Astrocyte of the cerebellum (primary cell): ENCODE measurements around the gene UPF3A.
A peak's percentile ranks its signal among the peaks of the same experiment; 100 is the strongest.

Experiments used
- DNase-seq: peaks from one replicate; pipeline ENCODE4 v3.0.0-alpha.2; 2011; ENCODE audit warnings: low read depth
- H3K4me3 ChIP-seq: 2 replicates; pipeline ENCODE4 v1.5.1; 2011; ENCODE audit warnings: mild to moderate bottlenecking, low read depth, low read length, moderate library complexity
- CTCF ChIP-seq: IDR thresholded peaks from 2 replicates; pipeline ENCODE4 v1.5.1; 2012; ENCODE audit warnings: low read length, low read depth, moderate library complexity, mild to moderate bottlenecking; ENCODE audit errors: missing control alignments
- in situ Hi-C: cut with HindIII; loops from 2 replicates; pipeline ENCODE4 v1.10.0; 2017; ENCODE audit warnings: low sequenced_read_pairs

The UPF3A gene

GRCh38 chr13:114311387-114311786, 30.0 kb downstream of the UPF3A start:
- no peak for TF ChIP-seq CTCF
- DNase-seq = no peak
- in situ Hi-C loops = no loop called here
- H3K4me3 ChIP-seq = no peak overlapping the region

GRCh38 chr13:114311908-114312307, 30.5 kb downstream of the UPF3A start:
- H3K4me3 ChIP-seq = no peak overlapping the region
- no peak for DNase-seq
- in situ Hi-C loops = no loop called here
- TF ChIP-seq CTCF = no peak

- TF ChIP-seq CTCF = no peak
- H3K4me3 ChIP-seq = peak overlapping the region; percentile 65
- DNase-seq = no peak
- in situ Hi-C loops = no loop called here
These were observed 31.9 kb downstream of the UPF3A start for GRCh38 chr13:114313061-114313860.

- peak; percentile 86 for DNase-seq
- TF ChIP-seq CTCF = no peak
- peak within 1 kb of the TSS; percentile 65 for H3K4me3 ChIP-seq
- in situ Hi-C loops = no loop called here
These were observed 32.9 kb downstream of the UPF3A start, which contains the start of gene CHAMP1 for GRCh38 chr13:114314074-114314912. Gene CHAMP1, plus strand, starts transcription at chr13:114314503. Its CDS starts 9,340 bp downstream, at chr13:114323843.

GRCh38 chr13:114315074-114315785, 33.8 kb downstream of the UPF3A start:
- DNase-seq = no peak
- peak overlapping the region; percentile 65 for H3K4me3 ChIP-seq
- no peak for TF ChIP-seq CTCF
- in situ Hi-C loops = no loop called here

DNA sequence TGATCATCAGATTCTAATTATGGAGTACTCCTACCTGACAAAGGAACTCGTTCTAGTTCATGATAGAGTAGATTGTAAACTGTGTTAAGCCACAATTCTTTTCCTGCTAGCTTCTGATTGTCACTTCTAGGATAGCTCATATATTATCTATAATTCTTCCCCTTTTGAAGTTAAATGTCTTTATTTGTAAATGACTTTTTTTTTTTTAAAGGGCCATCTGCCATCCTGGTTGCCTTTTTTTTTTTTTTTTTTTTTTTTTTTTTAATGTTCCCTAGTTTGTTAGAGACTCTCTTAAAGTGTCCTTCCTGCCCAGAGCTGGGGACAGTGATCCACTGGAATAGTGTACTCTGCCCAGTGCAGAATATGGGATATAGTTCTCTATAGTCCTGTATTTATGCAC, 37.2 kb downstream of the UPF3A start:
- no peak for DNase-seq
- no peak overlapping the region for H3K4me3 ChIP-seq
- in situ Hi-C loops = no loop called here
- no peak for TF ChIP-seq CTCF
